Nephron (organoid): ENCODE measurements around the gene E2F8.

Experiments used
- H3K27ac Mint-ChIP-seq, 3 experiments: 2 replicates each; pipeline ENCODE4 v1.8.0; 2020; ENCODE audit warnings: mixed read lengths in 3 of 3, mild to moderate bottlenecking in 2 of 3, moderate library complexity in 1 of 3
- H3K27me3 Mint-ChIP-seq: 2 replicates; pipeline ENCODE4 v1.8.0; 2021; ENCODE audit warnings: low read depth, mild to moderate bottlenecking, moderate library complexity, mixed read lengths
- H3K36me3 Mint-ChIP-seq: 2 replicates; pipeline ENCODE4 v1.8.0; 2020; ENCODE audit warnings: low read depth, mixed read lengths
- H3K4me1 Mint-ChIP-seq: 2 replicates; pipeline ENCODE4 v1.8.0; 2020; ENCODE audit warnings: mixed read lengths
- H3K4me3 Mint-ChIP-seq, 3 experiments: 2 replicates each; pipeline ENCODE4 v1.8.0; 2020; ENCODE audit warnings: mild to moderate bottlenecking in 3 of 3, mixed read lengths in 3 of 3, moderate library complexity in 2 of 3
- H3K9me3 Mint-ChIP-seq: 2 replicates; pipeline ENCODE4 v1.8.0; 2020; ENCODE audit warnings: mixed read lengths
- TF ChIP-seq, protein P1 (sequence below), 3 experiments: fragments of 200-600 bp; sonication (generic); IDR thresholded peaks; one replicate each; pipeline ENCODE4 v1.5.0; 2021; ENCODE audit warnings: antibody characterized with exemption in 3 of 3; ENCODE audit not compliant: unreplicated experiment in 3 of 3

E2F8 gene

DNA sequence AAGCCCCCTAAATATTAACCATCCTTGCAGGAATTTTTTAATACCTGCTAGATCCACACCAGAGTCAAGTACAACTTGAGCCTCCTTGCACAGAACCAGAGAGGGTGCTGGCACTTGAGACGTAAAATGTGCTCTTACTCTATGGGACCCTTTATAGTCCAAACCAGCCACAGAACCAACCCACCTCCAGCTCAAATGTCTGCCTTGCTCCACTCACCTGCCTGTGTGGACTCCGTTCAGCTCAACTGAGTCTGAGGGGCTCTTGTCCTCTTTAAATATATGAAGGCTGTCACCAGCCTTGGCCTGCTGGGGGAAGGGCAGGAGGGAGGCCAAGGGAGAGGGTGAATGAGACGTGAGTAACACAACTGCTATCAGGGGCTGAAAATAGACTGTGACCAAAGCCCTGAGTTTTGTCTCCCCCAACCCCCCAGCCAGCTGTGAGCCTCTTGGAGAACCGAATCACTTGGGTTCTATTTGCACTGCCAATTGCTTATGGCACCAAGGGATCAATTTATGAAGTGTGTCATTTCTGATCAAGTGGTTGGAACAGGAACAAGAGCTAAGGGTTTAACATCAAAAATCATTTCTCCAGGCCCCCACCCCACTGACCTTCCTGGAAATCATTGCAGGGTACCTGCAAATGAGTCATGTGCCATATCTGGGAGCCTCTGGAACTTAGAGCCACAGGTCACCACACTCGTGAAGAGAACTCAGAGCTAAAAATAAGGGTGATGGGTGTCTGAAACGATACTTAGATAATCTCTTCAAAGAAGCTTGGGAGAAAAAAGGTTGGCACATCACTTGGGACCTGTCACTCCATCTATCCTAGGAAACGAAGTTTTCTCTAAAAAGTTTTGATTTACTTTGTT is 38.8 kb downstream of the E2F8 start, which contains the start of gene CSRP3:
Gene CSRP3, minus strand, starts transcription at position 247 of the 869 bp plus-strand sequence. CDS start 9,535 bp downstream, outside the sequence.
- H3K36me3 Mint-ChIP-seq: no peaks in the 10 kb centered on the region
- peaks cover 5% of the 10 kb centered on the region for H3K27me3 Mint-ChIP-seq
- H3K4me3 Mint-ChIP-seq: peak within 1 kb of the TSS in 2 of 3 experiments; percentile 52 to 71
- peaks cover 37% of the 10 kb centered on the region for H3K4me1 Mint-ChIP-seq
- H3K27ac Mint-ChIP-seq: peak within 1 kb of the TSS; percentile 89 to 94 (median 90)
- TF ChIP-seq, protein P1, sequence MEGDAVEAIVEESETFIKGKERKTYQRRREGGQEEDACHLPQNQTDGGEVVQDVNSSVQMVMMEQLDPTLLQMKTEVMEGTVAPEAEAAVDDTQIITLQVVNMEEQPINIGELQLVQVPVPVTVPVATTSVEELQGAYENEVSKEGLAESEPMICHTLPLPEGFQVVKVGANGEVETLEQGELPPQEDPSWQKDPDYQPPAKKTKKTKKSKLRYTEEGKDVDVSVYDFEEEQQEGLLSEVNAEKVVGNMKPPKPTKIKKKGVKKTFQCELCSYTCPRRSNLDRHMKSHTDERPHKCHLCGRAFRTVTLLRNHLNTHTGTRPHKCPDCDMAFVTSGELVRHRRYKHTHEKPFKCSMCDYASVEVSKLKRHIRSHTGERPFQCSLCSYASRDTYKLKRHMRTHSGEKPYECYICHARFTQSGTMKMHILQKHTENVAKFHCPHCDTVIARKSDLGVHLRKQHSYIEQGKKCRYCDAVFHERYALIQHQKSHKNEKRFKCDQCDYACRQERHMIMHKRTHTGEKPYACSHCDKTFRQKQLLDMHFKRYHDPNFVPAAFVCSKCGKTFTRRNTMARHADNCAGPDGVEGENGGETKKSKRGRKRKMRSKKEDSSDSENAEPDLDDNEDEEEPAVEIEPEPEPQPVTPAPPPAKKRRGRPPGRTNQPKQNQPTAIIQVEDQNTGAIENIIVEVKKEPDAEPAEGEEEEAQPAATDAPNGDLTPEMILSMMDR (IDR thresholded peaks at IDR 0.05; ENCODE audit: unreplicated experiment in 3 of 3): no peak
- no peaks in the 10 kb centered on the region for H3K9me3 Mint-ChIP-seq

DNA sequence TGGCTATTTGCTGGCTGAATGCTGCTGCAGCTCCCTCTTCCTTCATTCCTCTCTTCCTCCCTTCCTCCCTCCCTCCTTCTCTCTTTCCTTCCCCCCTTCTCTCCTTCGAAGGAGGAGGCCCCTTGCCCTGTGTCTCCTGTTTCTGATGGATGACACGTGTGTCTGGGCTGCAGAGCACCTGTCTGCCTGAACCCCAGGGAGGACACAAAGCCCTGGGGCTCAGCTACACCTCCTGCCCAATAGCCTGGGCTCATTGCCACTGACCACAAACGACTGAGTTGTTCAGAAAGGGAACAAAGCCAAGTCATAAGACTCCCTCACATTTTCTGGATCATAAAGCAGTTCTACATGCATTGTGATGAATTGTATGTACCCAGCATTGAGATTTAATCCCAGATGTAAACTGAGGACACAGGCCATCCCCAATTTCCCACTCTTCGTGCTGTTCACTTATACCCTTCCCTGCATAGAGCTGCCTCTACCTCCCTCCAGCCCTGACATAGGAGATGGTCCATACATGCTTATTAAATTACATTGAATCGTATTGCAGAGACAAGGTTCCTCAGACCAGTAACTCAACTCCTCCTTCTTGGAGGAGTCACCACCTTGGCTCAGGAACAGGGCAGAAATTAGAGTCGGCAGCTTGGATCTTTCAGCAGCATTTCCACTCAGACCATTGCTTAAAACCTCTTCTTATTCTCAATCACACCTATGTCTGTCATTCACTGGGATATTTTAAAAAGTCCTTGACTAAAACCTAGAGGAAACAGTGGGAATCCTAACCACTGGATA is 40.1 kb downstream of the E2F8 start:
- peak overlapping the region; percentile 89 to 94 (median 90) for H3K27ac Mint-ChIP-seq
- H3K36me3 Mint-ChIP-seq: no peaks in the 10 kb centered on the region
- TF ChIP-seq, protein P1 (IDR thresholded peaks at IDR 0.05; ENCODE audit: unreplicated experiment in 3 of 3): no peak

DNA sequence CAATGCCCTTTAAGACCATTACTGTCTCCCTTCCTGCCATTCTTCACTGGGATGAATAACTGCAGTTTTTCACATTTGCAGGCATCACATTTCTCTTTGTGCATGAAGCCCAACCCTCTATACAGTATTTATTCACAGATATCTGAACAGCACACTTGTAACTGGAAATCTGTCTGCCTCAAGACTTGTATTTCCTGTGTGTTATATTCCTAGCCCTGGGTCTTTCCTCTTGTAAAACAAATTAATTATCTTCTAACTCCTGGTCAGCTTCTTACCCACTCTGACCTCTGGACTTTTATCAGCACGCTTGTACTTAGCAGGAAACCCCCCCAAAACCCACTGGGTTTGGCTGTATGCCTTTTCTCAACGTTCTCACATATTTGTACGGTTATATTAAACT is 41.0 kb downstream of the E2F8 start:
- Mint-ChIP-seq H3K36me3 (no peaks in the 10 kb centered on the region), H3K9me3 (no peaks in the 10 kb centered on the region), H3K4me1 (peaks cover 53% of the 10 kb centered on the region), H3K4me3 (peak overlapping the region in 1 of 3 experiments; percentile 71), H3K27me3 (no peaks in the 10 kb centered on the region), H3K27ac (peak overlapping the region; percentile 89 to 94 (median 90))
- TF ChIP-seq, protein P1 (IDR thresholded peaks at IDR 0.05; ENCODE audit: unreplicated experiment in 3 of 3): no peak

More for the DNA sequence above, 40.1 kb downstream of the E2F8 start:
- Mint-ChIP-seq H3K4me1 (peaks cover 45% of the 10 kb centered on the region), H3K9me3 (no peaks in the 10 kb centered on the region), H3K27me3 (no peaks in the 10 kb centered on the region), H3K4me3 (peak overlapping the region; percentile 45 to 71 (median 45))

DNA sequence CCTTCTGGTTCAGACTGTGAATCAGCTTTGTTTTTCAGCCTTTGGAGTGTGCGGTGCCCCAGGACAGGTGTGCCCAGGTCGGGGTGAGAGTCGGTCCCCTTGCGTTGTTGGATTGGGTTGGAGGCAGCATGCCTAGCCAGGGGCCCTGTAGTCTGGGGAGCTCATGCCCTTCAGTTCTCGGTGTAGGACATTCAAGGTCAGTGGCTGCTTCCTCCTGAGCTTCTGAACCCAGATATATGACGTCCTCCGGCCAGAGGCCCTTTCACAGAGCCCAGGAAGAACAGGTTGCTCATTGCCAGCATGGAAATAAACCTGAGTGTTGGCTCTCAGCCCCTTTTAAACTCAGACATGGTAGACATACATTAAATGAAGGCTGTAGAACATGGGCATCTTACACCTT is 41.7 kb downstream of the E2F8 start:
- Mint-ChIP-seq H3K4me1 (peaks cover 57% of the 10 kb centered on the region), H3K27me3 (no peaks in the 10 kb centered on the region), H3K4me3 (peak overlapping the region in 1 of 3 experiments; percentile 71), H3K27ac (peak overlapping the region; percentile 89 to 94 (median 90)), H3K9me3 (no peaks in the 10 kb centered on the region), H3K36me3 (no peaks in the 10 kb centered on the region)
- TF ChIP-seq, protein P1 (IDR thresholded peaks at IDR 0.05; ENCODE audit: unreplicated experiment in 3 of 3): no peak

DNA sequence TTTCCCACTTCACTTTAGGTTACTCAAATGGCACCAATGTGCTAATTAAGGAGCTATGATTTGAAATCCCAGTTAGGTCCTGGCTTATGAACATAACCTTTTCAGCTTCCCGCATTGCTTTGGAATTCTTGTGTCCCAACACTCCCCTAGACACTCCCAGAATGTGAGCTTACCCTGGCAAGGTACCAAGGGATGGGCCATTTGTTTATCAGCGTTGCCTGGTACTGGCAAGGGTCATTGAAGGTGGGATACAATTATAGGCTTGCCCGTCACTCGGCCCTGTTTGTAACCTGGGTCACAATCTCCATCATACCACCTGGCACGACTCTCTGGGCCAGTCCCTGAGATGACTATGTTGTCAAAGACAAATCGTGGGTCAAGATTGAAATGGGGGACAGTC is 44.3 kb downstream of the E2F8 start:
- Mint-ChIP-seq H3K9me3 (no peaks in the 10 kb centered on the region), H3K27ac (no peak overlapping the region), H3K27me3 (peaks cover 5% of the 10 kb centered on the region), H3K4me1 (peaks cover 51% of the 10 kb centered on the region), H3K36me3 (no peaks in the 10 kb centered on the region), H3K4me3 (no peak overlapping the region)
- TF ChIP-seq, protein P1 (IDR thresholded peaks at IDR 0.05; ENCODE audit: unreplicated experiment in 3 of 3): no peak
